Memory B cell (primary cell): ENCODE measurements around the gene PDSS2.
"Not testable (repeated sequence)": the region's sequence is repeated elsewhere in the genome, so short reads cannot be mapped to it uniquely, and the experiment has no call there.

Source experiments
- ATAC-seq: fragments of 150-1000 bp; cut with Tn5 transposase; 2 replicates; pipeline ENCODE4 v1.10.0; 2021; ENCODE audit warnings: low read depth, mild to moderate bottlenecking, moderate library complexity
- DNase-seq, 2 donors: peaks; one replicate each; pipeline ENCODE4 v3.0.0; 2022; ENCODE audit warnings: low spot score in 2 of 2
- H3K27ac Mint-ChIP-seq: one replicate; pipeline ENCODE4 v1.8.0; 2022; ENCODE audit warnings: mild to moderate bottlenecking, moderate library complexity, mixed read lengths
- H3K27me3 Mint-ChIP-seq: one replicate; pipeline ENCODE4 v1.8.0; 2022; ENCODE audit warnings: mixed read lengths
- H3K36me3 Mint-ChIP-seq: one replicate; pipeline ENCODE4 v1.8.0; 2022; ENCODE audit warnings: mild to moderate bottlenecking, mixed read lengths
- H3K4me1 Mint-ChIP-seq: one replicate; pipeline ENCODE4 v1.8.0; 2022; ENCODE audit warnings: mixed read lengths
- H3K4me3 Mint-ChIP-seq: one replicate; pipeline ENCODE4 v1.8.0; 2022; ENCODE audit warnings: mild to moderate bottlenecking, moderate library complexity, mixed read lengths
- H3K9me3 Mint-ChIP-seq: one replicate; pipeline ENCODE4 v1.8.0; 2022; ENCODE audit warnings: mixed read lengths

Gene PDSS2

GRCh38 chr6:107202876-107203468, 256.4 kb downstream of the PDSS2 start:
- DNase-seq = no peak
- Mint-ChIP-seq H3K27me3 (no peaks in the 10 kb centered on the region), H3K4me3 (no peak overlapping the region), H3K36me3 (peaks cover 25% of the 10 kb centered on the region), H3K9me3 (peaks cover 3% of the 10 kb centered on the region), H3K4me1 (no peaks in the 10 kb centered on the region), H3K27ac (no peak overlapping the region)
- ATAC-seq = no peak

GRCh38 chr6:107198631-107199416, 260.5 kb downstream of the PDSS2 start:
- H3K27ac Mint-ChIP-seq = no peak overlapping the region
- no peaks in the 10 kb centered on the region for H3K9me3 Mint-ChIP-seq
- H3K27me3 Mint-ChIP-seq = no peaks in the 10 kb centered on the region
- H3K36me3 Mint-ChIP-seq = peaks cover 27% of the 10 kb centered on the region
- no peaks in the 10 kb centered on the region for H3K4me1 Mint-ChIP-seq
- no peak for ATAC-seq
- DNase-seq = no peak
- H3K4me3 Mint-ChIP-seq = no peak overlapping the region

DNA sequence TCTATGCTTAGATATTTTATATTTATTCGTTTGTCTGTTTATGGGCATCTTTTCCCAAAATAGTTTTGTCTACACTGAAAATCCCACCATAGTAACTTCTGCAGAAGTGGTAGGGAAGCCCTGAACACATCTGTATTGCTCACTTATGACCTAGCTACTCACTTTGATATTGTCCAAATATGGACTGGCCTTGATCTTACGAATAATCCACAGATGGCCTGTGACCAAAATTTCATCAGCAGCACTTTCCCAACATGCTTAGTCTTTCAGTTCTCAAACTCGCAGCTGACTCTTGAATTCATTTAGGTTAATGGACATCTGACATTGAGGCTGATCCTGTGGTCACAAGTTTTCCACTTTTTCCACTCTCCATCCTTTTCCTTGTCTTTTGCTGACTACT, 263.2 kb downstream of the PDSS2 start:
- ATAC-seq = no peak
- Mint-ChIP-seq H3K27me3 (no peaks in the 10 kb centered on the region), H3K9me3 (no peaks in the 10 kb centered on the region), H3K27ac (peak overlapping the region; percentile 12), H3K4me3 (no peak overlapping the region), H3K4me1 (no peaks in the 10 kb centered on the region), H3K36me3 (peaks cover 29% of the 10 kb centered on the region)
- no peak for DNase-seq

DNA sequence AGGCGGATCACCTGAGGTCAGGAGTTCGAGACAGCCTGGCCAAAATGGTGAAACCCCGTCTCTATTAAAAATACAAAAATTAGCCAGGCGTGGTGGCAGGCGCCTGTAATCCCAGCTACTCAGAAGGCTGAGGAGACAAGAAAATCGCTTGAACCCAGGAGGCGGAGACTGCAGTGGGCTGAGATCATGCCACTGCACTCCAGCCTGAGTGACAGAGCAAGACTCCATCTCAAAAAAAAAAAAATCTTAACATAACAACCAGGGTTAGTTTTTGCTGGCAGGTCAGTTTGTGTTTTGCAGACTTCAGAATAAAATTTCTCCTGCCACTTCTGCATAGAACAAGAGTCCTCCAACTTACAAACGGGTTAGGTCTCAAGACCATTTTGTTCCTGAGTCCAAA, 264.6 kb downstream of the PDSS2 start:
- H3K9me3 Mint-ChIP-seq, H3K27ac Mint-ChIP-seq, H3K27me3 Mint-ChIP-seq, H3K4me1 Mint-ChIP-seq, DNase-seq, ATAC-seq, H3K4me3 Mint-ChIP-seq: not testable (repeated sequence)
- H3K36me3 Mint-ChIP-seq = peaks cover 37% of the 10 kb centered on the region

DNA sequence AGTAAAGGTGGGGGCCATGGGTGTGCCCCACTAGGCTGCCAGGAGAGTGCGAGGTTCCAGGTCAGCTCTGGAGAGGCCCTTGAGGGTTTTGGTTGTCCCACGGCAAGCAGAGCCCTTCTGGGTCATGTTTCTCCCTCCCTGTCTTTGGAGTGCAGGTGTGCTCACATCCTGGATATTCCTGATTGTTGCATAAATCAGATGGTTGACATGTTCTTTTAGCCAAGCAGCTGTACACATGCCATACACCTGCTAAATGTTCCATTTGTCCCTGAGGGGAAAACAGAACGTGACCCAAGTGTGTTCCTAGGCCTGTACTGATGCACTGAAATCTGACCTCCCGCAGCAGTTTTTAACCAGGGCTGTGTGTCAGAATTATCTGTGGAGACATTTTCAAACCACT, 266.5 kb downstream of the PDSS2 start:
- H3K4me1 Mint-ChIP-seq = no peaks in the 10 kb centered on the region
- no peak overlapping the region for H3K4me3 Mint-ChIP-seq
- peaks cover 35% of the 10 kb centered on the region for H3K36me3 Mint-ChIP-seq
- no peak for ATAC-seq
- DNase-seq = no peak
- no peaks in the 10 kb centered on the region for H3K9me3 Mint-ChIP-seq
- no peaks in the 10 kb centered on the region for H3K27me3 Mint-ChIP-seq
- no peak overlapping the region for H3K27ac Mint-ChIP-seq

DNA sequence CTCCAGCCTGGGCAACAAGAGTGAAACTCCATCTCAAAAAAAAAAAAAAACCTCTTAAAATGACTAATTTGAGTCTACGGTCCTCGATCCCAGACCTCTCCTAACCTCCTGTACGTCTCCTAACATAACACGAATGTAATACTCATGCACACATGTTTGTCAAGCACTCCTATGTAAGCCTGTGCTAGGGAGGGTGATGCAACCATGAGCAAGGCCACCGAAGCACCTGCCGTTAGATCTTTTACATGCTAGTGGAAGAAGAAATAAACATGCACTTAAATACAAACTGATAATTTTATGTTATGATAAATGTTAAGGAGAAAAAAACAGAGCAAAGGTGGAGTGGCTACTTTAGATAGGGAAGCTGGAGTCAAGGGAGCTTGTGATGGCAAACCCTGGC, 271.7 kb downstream of the PDSS2 start:
- no peaks in the 10 kb centered on the region for H3K9me3 Mint-ChIP-seq
- ATAC-seq (no peak), DNase-seq (no peak)
- H3K4me3 Mint-ChIP-seq = no peak overlapping the region
- no peak overlapping the region for H3K27ac Mint-ChIP-seq
- peaks cover 24% of the 10 kb centered on the region for H3K36me3 Mint-ChIP-seq
- no peaks in the 10 kb centered on the region for H3K4me1 Mint-ChIP-seq
- H3K27me3 Mint-ChIP-seq = no peaks in the 10 kb centered on the region

DNA sequence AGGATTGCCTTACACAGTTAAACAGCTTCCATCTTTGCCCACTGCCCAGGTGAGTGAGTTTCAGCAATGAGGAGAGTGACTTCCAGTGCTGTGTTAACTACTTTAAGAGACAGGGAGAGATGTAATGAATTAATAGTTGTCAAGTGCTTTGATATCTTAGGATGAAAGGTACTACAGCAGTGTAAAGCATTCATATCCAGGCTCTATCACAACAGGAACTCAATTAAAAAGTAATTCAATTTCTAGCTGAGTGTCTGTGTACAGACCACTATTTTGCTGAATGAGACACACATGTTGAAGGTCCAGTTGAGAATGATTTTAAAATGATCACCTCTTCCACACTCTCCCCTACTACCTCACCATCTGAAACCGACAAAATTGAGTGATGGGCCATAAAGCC, 273.3 kb downstream of the PDSS2 start:
- Mint-ChIP-seq H3K27me3 (no peaks in the 10 kb centered on the region), H3K4me1 (no peaks in the 10 kb centered on the region), H3K27ac (no peak overlapping the region), H3K36me3 (peaks cover 17% of the 10 kb centered on the region), H3K9me3 (no peaks in the 10 kb centered on the region), H3K4me3 (no peak overlapping the region)
- ATAC-seq (no peak), DNase-seq (no peak)

DNA sequence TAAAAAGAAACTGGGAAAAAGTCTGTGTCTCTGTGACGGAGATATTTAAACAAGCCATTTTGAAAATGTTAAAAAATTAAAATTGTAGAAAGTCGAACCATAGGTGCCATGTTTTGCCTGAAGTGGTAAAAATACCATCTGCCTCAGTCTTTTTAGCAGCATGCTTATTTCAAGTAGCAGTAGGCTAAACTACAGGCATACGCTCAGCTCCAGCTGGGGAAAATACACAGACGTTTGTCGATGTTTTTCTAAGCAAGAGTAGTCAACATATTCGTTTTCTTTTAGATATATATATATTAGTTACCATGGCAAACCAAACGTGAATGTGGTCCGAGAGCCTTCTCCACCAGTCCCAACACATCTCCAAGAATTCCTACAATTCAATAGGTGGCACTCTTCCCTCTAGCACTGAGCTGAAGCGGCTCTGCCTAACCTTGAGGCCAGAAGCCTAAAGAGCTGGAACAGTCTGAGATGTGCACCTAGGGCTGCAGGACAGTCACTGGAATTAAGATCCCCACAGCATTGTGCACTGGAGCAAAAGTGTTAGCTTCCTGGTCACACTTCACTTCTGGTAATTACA, 273.9 kb downstream of the PDSS2 start:
- Mint-ChIP-seq H3K4me1 (no peaks in the 10 kb centered on the region), H3K27ac (no peak overlapping the region), H3K4me3 (no peak overlapping the region), H3K36me3 (peaks cover 14% of the 10 kb centered on the region), H3K9me3 (no peaks in the 10 kb centered on the region), H3K27me3 (no peaks in the 10 kb centered on the region)
- DNase-seq (no peak), ATAC-seq (no peak)

GRCh38 chr6:107184435-107184834, 274.9 kb downstream of the PDSS2 start:
- Mint-ChIP-seq H3K36me3 (peaks cover 10% of the 10 kb centered on the region), H3K4me1 (no peaks in the 10 kb centered on the region), H3K4me3 (no peak overlapping the region), H3K9me3 (no peaks in the 10 kb centered on the region), H3K27me3 (no peaks in the 10 kb centered on the region), H3K27ac (no peak overlapping the region)
- DNase-seq (no peak), ATAC-seq (no peak)

DNA sequence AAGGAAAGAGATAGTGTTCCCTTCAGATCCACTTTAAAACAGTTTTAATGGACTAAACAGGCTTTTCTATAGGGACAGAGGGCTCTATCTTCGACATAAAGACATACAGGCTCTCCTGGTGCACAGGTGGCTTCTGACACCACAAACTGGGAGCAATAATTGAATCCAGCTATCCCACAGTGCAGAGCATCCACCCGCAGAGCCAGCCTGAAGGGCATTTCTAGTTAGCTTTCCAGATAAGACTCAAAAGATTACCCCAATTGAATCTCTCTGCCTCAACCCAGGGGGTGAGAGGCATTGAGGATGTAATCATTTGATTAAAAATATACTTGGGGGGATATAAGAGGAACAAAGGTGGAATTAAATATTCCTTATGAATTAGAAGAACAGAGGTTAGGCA, 279.3 kb downstream of the PDSS2 start:
- H3K9me3 Mint-ChIP-seq = no peaks in the 10 kb centered on the region
- peaks cover 8% of the 10 kb centered on the region for H3K36me3 Mint-ChIP-seq
- H3K27me3 Mint-ChIP-seq = no peaks in the 10 kb centered on the region
- no peak overlapping the region for H3K27ac Mint-ChIP-seq
- no peaks in the 10 kb centered on the region for H3K4me1 Mint-ChIP-seq
- ATAC-seq (no peak), DNase-seq (no peak)
- no peak overlapping the region for H3K4me3 Mint-ChIP-seq

GRCh38 chr6:107179004-107179403, 280.4 kb downstream of the PDSS2 start:
- Mint-ChIP-seq H3K27me3 (no peaks in the 10 kb centered on the region), H3K4me3 (no peak overlapping the region), H3K4me1 (no peaks in the 10 kb centered on the region), H3K27ac (no peak overlapping the region), H3K9me3 (no peaks in the 10 kb centered on the region), H3K36me3 (peaks cover 11% of the 10 kb centered on the region)
- ATAC-seq (no peak), DNase-seq (no peak)

DNA sequence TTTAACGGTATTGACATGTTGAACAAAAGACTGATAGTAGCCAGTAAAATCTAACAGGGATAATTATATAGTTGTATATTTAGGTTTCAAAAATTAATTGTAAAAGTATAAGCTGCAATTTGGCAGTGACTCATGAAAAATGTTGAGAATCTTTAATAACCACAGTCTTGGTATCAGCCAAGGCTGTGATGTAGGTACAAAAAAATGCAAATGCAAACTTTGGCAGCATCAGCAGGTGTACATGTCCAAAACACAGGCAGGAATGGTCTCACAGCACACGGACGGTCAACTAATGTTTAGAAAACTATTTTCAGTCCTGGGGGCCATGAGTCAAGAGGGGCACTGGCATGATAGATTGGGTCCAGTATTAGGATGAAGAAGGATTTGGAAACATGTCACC, 285.6 kb downstream of the PDSS2 start:
- H3K4me1 Mint-ChIP-seq = no peaks in the 10 kb centered on the region
- no peak overlapping the region for H3K4me3 Mint-ChIP-seq

DNA sequence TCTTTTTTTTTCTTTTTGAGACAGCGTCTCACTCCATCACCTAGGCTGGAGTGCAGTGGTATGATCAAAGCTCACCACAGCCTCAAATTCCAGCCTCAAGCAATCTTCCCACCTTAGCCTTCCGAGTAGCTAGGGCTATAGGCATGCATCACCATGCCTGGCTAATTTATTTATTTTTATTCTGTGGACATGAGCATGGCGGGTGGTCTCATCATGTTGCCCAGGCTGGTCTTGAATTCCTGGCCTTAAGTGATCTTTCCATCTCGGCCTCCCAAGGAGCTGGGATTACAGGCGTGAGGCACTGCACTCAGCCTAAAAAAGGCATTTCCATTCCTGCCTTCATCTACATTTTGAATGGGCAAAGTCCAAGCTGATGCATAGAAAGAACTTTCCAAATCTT, 287.9 kb downstream of the PDSS2 start:
- no peaks in the 10 kb centered on the region for H3K27me3 Mint-ChIP-seq
- ATAC-seq (no peak), DNase-seq (no peak)
- H3K27ac Mint-ChIP-seq = no peak overlapping the region
- no peak overlapping the region for H3K4me3 Mint-ChIP-seq
- no peaks in the 10 kb centered on the region for H3K4me1 Mint-ChIP-seq
- H3K36me3 Mint-ChIP-seq = peaks cover 15% of the 10 kb centered on the region
- H3K9me3 Mint-ChIP-seq = peaks cover 2% of the 10 kb centered on the region

More for the DNA sequence above, 285.6 kb downstream of the PDSS2 start:
- H3K9me3 Mint-ChIP-seq = peaks cover 2% of the 10 kb centered on the region
- no peak for ATAC-seq
- no peak for DNase-seq
- H3K36me3 Mint-ChIP-seq = peaks cover 15% of the 10 kb centered on the region
- no peaks in the 10 kb centered on the region for H3K27me3 Mint-ChIP-seq
- H3K27ac Mint-ChIP-seq = no peak overlapping the region

DNA sequence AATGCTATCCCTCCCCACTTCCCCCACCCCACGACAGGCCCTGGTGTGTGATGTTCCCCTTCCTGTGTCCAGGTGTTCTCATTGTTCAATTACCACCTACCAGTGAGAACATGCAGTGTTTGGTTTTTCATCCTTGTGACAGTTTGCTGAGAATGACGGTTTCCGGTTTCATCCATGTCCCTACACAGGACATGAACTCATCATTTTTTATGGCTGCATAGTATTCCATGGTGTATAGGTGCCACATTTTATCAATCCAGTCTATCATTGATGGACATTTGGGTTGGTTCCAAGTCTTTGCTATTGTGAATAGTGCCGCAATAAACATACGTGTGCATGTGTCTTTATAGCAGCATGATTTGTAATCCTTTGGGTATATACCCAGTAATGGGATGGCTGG, 295.1 kb downstream of the PDSS2 start:
- ATAC-seq, H3K27me3 Mint-ChIP-seq, H3K36me3 Mint-ChIP-seq, H3K4me1 Mint-ChIP-seq, DNase-seq, H3K4me3 Mint-ChIP-seq, H3K27ac Mint-ChIP-seq, H3K9me3 Mint-ChIP-seq: not testable (repeated sequence)

DNA sequence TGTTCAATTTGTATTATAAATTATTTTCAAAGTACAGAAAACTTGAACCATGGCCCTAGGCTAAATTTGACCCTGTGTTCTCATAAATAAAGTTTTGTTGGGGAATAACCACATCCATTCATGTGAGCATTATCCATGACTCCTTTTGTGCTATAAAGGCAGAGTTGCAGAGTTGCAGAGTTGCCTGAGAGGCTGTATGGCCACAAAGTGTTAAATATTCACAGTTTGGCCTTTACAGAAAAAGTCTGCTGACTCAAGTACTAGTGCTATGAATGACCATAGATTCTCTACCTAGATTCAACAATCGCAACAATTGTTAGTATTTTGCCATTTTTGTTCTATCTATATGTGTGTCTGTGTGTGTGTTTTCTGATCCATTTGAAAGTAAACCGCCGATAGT, 297.8 kb downstream of the PDSS2 start:
- H3K36me3 Mint-ChIP-seq = peaks cover 1% of the 10 kb centered on the region
- no peak overlapping the region for H3K4me3 Mint-ChIP-seq
- no peaks in the 10 kb centered on the region for H3K27me3 Mint-ChIP-seq
- no peaks in the 10 kb centered on the region for H3K9me3 Mint-ChIP-seq
- ATAC-seq = no peak
- no peaks in the 10 kb centered on the region for H3K4me1 Mint-ChIP-seq
- no peak overlapping the region for H3K27ac Mint-ChIP-seq
- no peak for DNase-seq
